CD8-positive, alpha-beta memory T cell (primary cell): ENCODE measurements around the gene RNPEP. TPM values are rescaled to one million over a fixed set of nuclear protein-coding genes. Genes with fewer than 3 reads are reported as not detected.

Source experiments
- CTCF ChIA-PET: fragments of 350-600 bp; sonication (Branson Sonifier 250); formaldehyde crosslinking; loops from one replicate; lab custom pipeline; 2021; ENCODE audit warnings: antibody characterized with exemption; lab: Charles Lee
- POLR2A ChIA-PET: fragments of 350-600 bp; sonication (Branson Sonifier 250); formaldehyde crosslinking; loops from one replicate; lab custom pipeline; 2021; ENCODE audit warnings: antibody characterized with exemption; lab: Charles Lee
- DNase-seq, 5 donors: peaks; one replicate each; pipeline versions ENCODE4 v3.0.0 to v3.0.0-alpha.2; 2020 to 2022; ENCODE audit warnings: mixed read lengths in 1 of 5
- H3K27ac ChIP-seq: one replicate; pipeline ENCODE4 v1.7.0; 2013; ENCODE audit warnings: low read depth, mild to moderate bottlenecking, low read length, moderate library complexity
- H3K27me3 ChIP-seq: 2 replicates; pipeline ENCODE4 v1.7.0; 2013; ENCODE audit warnings: low read length, mild to moderate bottlenecking; ENCODE audit not compliant: insufficient read depth, poor library complexity, severe bottlenecking
- H3K36me3 ChIP-seq: 2 replicates; pipeline ENCODE4 v1.7.0; 2013; ENCODE audit warnings: mild to moderate bottlenecking, low read length, moderate library complexity; ENCODE audit not compliant: insufficient read depth
- H3K4me1 ChIP-seq: 2 replicates; pipeline ENCODE4 v1.7.0; 2013; ENCODE audit warnings: mild to moderate bottlenecking, low read length, moderate library complexity; ENCODE audit not compliant: insufficient read depth
- H3K4me3 ChIP-seq: 2 replicates; pipeline ENCODE4 v1.7.0; 2013; ENCODE audit warnings: mild to moderate bottlenecking, low read length
- H3K9me3 ChIP-seq: 2 replicates; pipeline ENCODE4 v1.7.0; 2013; ENCODE audit warnings: mild to moderate bottlenecking, low read length
- H3K27ac Mint-ChIP-seq, 8 donors: one replicate each; pipeline ENCODE4 v1.8.0; 2020 to 2021; ENCODE audit warnings: mixed read lengths in 8 of 8, mild to moderate bottlenecking in 6 of 8, inconsistent platforms in 3 of 8, moderate library complexity in 3 of 8
- H3K27me3 Mint-ChIP-seq, 2 donors: one replicate each; pipeline ENCODE4 v1.8.0; 2020 to 2021; ENCODE audit warnings: mixed read lengths in 2 of 2, mild to moderate bottlenecking in 1 of 2, moderate library complexity in 1 of 2
- H3K36me3 Mint-ChIP-seq, 3 donors: one replicate each; pipeline ENCODE4 v1.8.0; 2020 to 2021; ENCODE audit warnings: mixed read lengths in 3 of 3, inconsistent platforms in 1 of 3, mild to moderate bottlenecking in 1 of 3
- H3K4me1 Mint-ChIP-seq, 3 donors: one replicate each; pipeline ENCODE4 v1.8.0; 2020 to 2021; ENCODE audit warnings: mixed read lengths in 3 of 3, inconsistent platforms in 1 of 3, mild to moderate bottlenecking in 1 of 3
- H3K4me3 Mint-ChIP-seq, 7 donors: one replicate each; pipeline ENCODE4 v1.8.0; 2020 to 2021; ENCODE audit warnings: mixed read lengths in 7 of 7, mild to moderate bottlenecking in 6 of 7, moderate library complexity in 4 of 7, inconsistent platforms in 2 of 7
- H3K9me3 Mint-ChIP-seq, 5 donors: one replicate each; pipeline ENCODE4 v1.8.0; 2020 to 2022; ENCODE audit warnings: mixed read lengths in 5 of 5, mild to moderate bottlenecking in 3 of 5, moderate library complexity in 2 of 5, inconsistent platforms in 1 of 5
- polyA plus RNA-seq: library from polyadenylated mRNA; unstranded; fragments of 300-500 nt; fragmentation: Illumina TruSeq; gene quantifications from one replicate; pipeline ENCODE4 v1.2.3, GENCODE V29; 2021
- total RNA-seq, 2 experiments: library from RNA; stranded (reverse); gene quantifications; one replicate each; pipeline ENCODE4 v1.2.3, GENCODE V29; 2021

RNPEP gene
- total and polyA plus RNA-seq, 3 experiments from 2014 or later, result 30.5 to 36.3 (median 33.2) TPM

DNA sequence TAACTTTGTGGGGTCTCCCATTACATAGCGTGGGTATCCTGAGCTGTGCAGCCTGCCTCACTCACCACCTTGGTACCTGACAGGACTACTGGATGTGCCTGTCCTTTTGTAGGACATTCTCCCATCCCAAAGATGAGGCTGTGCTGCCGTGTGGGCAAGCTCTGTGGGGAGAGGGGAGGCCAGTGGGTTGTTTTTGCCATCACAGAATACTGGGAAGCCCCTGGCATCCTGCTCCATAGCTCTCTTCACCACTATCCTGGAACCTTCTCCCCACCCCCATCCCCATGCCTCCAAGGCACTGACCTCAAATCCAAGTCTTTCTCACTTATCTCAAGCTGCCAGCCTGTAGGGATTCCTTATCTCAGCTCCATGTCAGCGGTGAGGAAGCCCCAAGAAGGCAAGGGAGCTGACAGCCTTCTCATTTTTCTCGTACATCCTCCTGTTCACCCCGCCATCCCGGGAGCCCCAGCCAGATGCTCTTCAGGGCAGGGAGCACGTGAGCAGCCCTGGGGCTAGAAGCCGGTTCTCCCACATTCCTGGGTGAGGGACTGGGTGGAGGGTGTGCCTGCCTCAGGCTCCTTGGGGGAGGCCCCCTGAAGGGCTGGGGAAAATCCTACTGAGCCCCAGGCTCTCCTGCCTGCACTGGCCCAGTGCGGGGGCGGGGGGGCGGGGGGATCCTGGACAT lies 25.5 kb downstream of the RNPEP start:
- Histone ChIP-seq H3K4me3 (no peak overlapping the region), H3K27ac (peak overlapping the region; percentile 40), H3K9me3 (no peaks in the 10 kb centered on the region), H3K36me3 (peaks cover 13% of the 10 kb centered on the region), H3K4me1 (no peaks in the 10 kb centered on the region), H3K27me3 (no peaks in the 10 kb centered on the region)
- CTCF ChIA-PET, result interaction anchor here (1.1 to 2.0 kb wide), 2 partner anchors 9 to 128 kb away, joined by 5 to 6 read pairs; no protein-coding TSS in a partner anchor
- Mint-ChIP-seq H3K4me3 (no peak overlapping the region), H3K36me3 (peaks cover 10 to 43% (median 17%) of the 10 kb centered on the region in 3 donors), H3K27ac (no peak overlapping the region), H3K4me1 (peaks cover 0 to 2% (median 0%) of the 10 kb centered on the region in 3 donors), H3K9me3 (no peaks in the 10 kb centered on the region), H3K27me3 (no peaks in the 10 kb centered on the region)
- no peak for DNase-seq
- POLR2A ChIA-PET, result no interaction called here

GRCh38 chr1:202009326-202010179 lies 27.1 kb downstream of the RNPEP start:
- peak overlapping the region; percentile 18 for H3K27ac ChIP-seq
- H3K4me1 ChIP-seq, result no peaks in the 10 kb centered on the region
- Mint-ChIP-seq H3K9me3 (no peaks in the 10 kb centered on the region), H3K36me3 (peaks cover 3 to 26% (median 10%) of the 10 kb centered on the region in 3 donors), H3K4me1 (peaks cover 0 to 2% (median 0%) of the 10 kb centered on the region in 3 donors), H3K4me3 (no peak overlapping the region), H3K27ac (no peak overlapping the region), H3K27me3 (no peaks in the 10 kb centered on the region)
- ChIA-PET POLR2A (no interaction called here), CTCF (interaction anchor here (0.8 to 2.5 kb wide), 3 partner anchors 10 to 126 kb away, joined by 3 to 7 read pairs (median 4); no protein-coding TSS in a partner anchor)
- no peak overlapping the region for H3K4me3 ChIP-seq
- peaks cover under 1% of the 10 kb centered on the region for H3K36me3 ChIP-seq
- DNase-seq, result peak; percentile 32 to 62 (median 35)
- H3K9me3 ChIP-seq, result no peaks in the 10 kb centered on the region
- no peaks in the 10 kb centered on the region for H3K27me3 ChIP-seq

GRCh38 chr1:202010180-202011015 lies 27.9 kb downstream of the RNPEP start, which contains the start of gene ELF3:
ELF3 (plus strand) TSS chr1:202010587; CDS start chr1:202011137, 550 bp downstream.
- H3K4me1 ChIP-seq, result no peaks in the 10 kb centered on the region
- Mint-ChIP-seq H3K27me3 (no peaks in the 10 kb centered on the region), H3K4me3 (no peak within 1 kb of the TSS), H3K27ac (no peak within 1 kb of the TSS), H3K9me3 (no peaks in the 10 kb centered on the region), H3K4me1 (peaks cover 0 to 2% (median 0%) of the 10 kb centered on the region in 3 donors), H3K36me3 (peaks cover 5 to 20% (median 5%) of the 10 kb centered on the region in 3 donors)
- POLR2A ChIA-PET, result no interaction called here
- H3K36me3 ChIP-seq, result no peaks in the 10 kb centered on the region
- H3K27ac ChIP-seq, result peak within 1 kb of the TSS; percentile 18
- no peaks in the 10 kb centered on the region for H3K9me3 ChIP-seq
- DNase-seq, result no peak
- H3K4me3 ChIP-seq, result no peak within 1 kb of the TSS
- H3K27me3 ChIP-seq, result no peaks in the 10 kb centered on the region
- CTCF ChIA-PET, result interaction anchor here (0.6 to 2.5 kb wide), 3 partner anchors 11 to 31 kb away, joined by 3 to 7 read pairs (median 4); partner anchors contain the start of gene RNPEP

DNA sequence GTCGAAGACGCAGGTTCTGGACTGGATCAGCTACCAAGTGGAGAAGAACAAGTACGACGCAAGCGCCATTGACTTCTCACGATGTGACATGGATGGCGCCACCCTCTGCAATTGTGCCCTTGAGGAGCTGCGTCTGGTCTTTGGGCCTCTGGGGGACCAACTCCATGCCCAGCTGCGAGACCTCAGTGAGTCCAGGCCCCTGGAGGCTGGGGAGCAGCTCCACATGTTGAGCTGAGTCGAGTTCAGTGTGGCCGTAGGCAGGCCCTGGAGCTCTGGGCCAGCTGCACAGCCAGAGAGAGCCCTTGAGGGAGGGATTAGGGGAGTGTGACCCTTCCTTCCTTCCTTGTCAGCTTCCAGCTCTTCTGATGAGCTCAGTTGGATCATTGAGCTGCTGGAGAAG lies 29.5 kb downstream of the RNPEP start:
- no peaks in the 10 kb centered on the region for H3K36me3 ChIP-seq
- H3K27me3 Mint-ChIP-seq, result peaks cover 0 to 2% of the 10 kb centered on the region in 2 donors
- DNase-seq, result no peak
- no peaks in the 10 kb centered on the region for H3K9me3 Mint-ChIP-seq
- no peaks in the 10 kb centered on the region for H3K4me1 ChIP-seq
- peaks cover 0 to 2% (median 0%) of the 10 kb centered on the region in 3 donors for H3K4me1 Mint-ChIP-seq
- H3K36me3 Mint-ChIP-seq, result peaks cover 0 to 9% (median 5%) of the 10 kb centered on the region in 3 donors
- CTCF ChIA-PET, result interaction anchor here (0.7 to 2.5 kb wide), 4 partner anchors 12 to 124 kb away, joined by 3 to 7 read pairs (median 4); no protein-coding TSS in a partner anchor
- no peak overlapping the region for H3K27ac ChIP-seq
- POLR2A ChIA-PET, result interaction anchor here (0.7 kb wide), 1 partner anchor 189 kb away, joined by 4 read pairs; no protein-coding TSS in a partner anchor
- H3K27me3 ChIP-seq, result no peaks in the 10 kb centered on the region
- no peaks in the 10 kb centered on the region for H3K9me3 ChIP-seq
- H3K4me3 ChIP-seq, result no peak overlapping the region
- no peak overlapping the region for H3K27ac Mint-ChIP-seq
- no peak overlapping the region for H3K4me3 Mint-ChIP-seq

GRCh38 chr1:202012544-202013478 lies 30.4 kb downstream of the RNPEP start:
- H3K27me3 Mint-ChIP-seq, result peaks cover 0 to 4% of the 10 kb centered on the region in 2 donors
- H3K4me1 ChIP-seq, result no peaks in the 10 kb centered on the region
- H3K9me3 Mint-ChIP-seq, result no peaks in the 10 kb centered on the region
- DNase-seq, result no peak
- H3K27me3 ChIP-seq, result no peaks in the 10 kb centered on the region
- peaks cover 0 to 2% (median 0%) of the 10 kb centered on the region in 3 donors for H3K4me1 Mint-ChIP-seq
- H3K4me3 ChIP-seq, result no peak overlapping the region
- ChIA-PET CTCF (interaction anchor here (0.7 to 2.5 kb wide), 3 partner anchors 14 to 123 kb away, joined by 3 to 7 read pairs (median 4); no protein-coding TSS in a partner anchor), POLR2A (no interaction called here)
- no peaks in the 10 kb centered on the region for H3K9me3 ChIP-seq
- no peak overlapping the region for H3K4me3 Mint-ChIP-seq
- no peaks in the 10 kb centered on the region for H3K36me3 ChIP-seq
- H3K36me3 Mint-ChIP-seq, result peaks cover 0 to 3% (median 2%) of the 10 kb centered on the region in 3 donors
- H3K27ac Mint-ChIP-seq, result no peak overlapping the region
- no peak overlapping the region for H3K27ac ChIP-seq

GRCh38 chr1:202013603-202014002 lies 31.2 kb downstream of the RNPEP start:
- H3K36me3 Mint-ChIP-seq, result peaks cover 0 to 3% (median 2%) of the 10 kb centered on the region in 3 donors
- no peak overlapping the region for H3K27ac Mint-ChIP-seq
- H3K4me1 ChIP-seq, result no peaks in the 10 kb centered on the region
- DNase-seq, result no peak
- ChIA-PET CTCF (no interaction called here), POLR2A (no interaction called here)
- no peaks in the 10 kb centered on the region for H3K36me3 ChIP-seq
- H3K4me1 Mint-ChIP-seq, result peaks cover 0 to 2% (median 0%) of the 10 kb centered on the region in 3 donors
- no peaks in the 10 kb centered on the region for H3K27me3 ChIP-seq
- no peak overlapping the region for H3K27ac ChIP-seq
- no peak overlapping the region for H3K4me3 Mint-ChIP-seq
- H3K9me3 ChIP-seq, result no peaks in the 10 kb centered on the region
- H3K9me3 Mint-ChIP-seq, result no peaks in the 10 kb centered on the region
- peaks cover 0 to 6% of the 10 kb centered on the region in 2 donors for H3K27me3 Mint-ChIP-seq
- H3K4me3 ChIP-seq, result no peak overlapping the region
